H1 (cell line): Measurements from ENCODE around the gene SLC35B1. TPM values are rescaled to one million over a fixed set of nuclear protein-coding genes. Genes with fewer than 3 reads are reported as not detected.

Experiments
- CTCF ChIA-PET: fragments of 300-600 bp; sonication (Branson Sonifier 250); formaldehyde crosslinking; loops from one replicate; lab custom pipeline; 2021; ENCODE audit not compliant: partially characterized antibody; lab: Charles Lee
- POLR2A ChIA-PET: fragments of 300-600 bp; sonication (Branson Sonifier 250); formaldehyde crosslinking; loops from one replicate; lab custom pipeline; 2021; ENCODE audit warnings: inconsistent platforms; ENCODE audit not compliant: partially characterized antibody; lab: Charles Lee
- DNase-seq, 2 experiments: peaks; one replicate each; pipeline versions ENCODE4 v3.0.0 to v3.0.0-alpha.2; 2010 to 2022; ENCODE audit warnings: low spot score in 2 of 2, low read depth in 1 of 2, mixed read lengths in 1 of 2
- FAIRE-seq: peaks from 2 replicates; lab custom pipeline; 2011; peaks lifted over from hg19 to GRCh38; lab: Jason Lieb, UNC
- H2AFZ ChIP-seq: 2 replicates; pipeline ENCODE4 v1.8.1; 2012; ENCODE audit warnings: low read length, inconsistent platforms
- H2AK5ac ChIP-seq: 2 replicates; pipeline ENCODE4 v1.6.1; 2013; ENCODE audit warnings: low read depth, low read length
- H2BK120ac ChIP-seq: replicated peaks from 2 replicates; pipeline ENCODE3; 2013; ENCODE audit warnings: low read depth, low read length, inconsistent platforms
- H2BK12ac ChIP-seq: 2 replicates; pipeline ENCODE4 v1.6.1; 2013; ENCODE audit warnings: low read depth, low read length
- H2BK15ac ChIP-seq: 2 replicates; pipeline ENCODE4 v1.6.1; 2013; ENCODE audit warnings: low read length
- H2BK20ac ChIP-seq: 2 replicates; pipeline ENCODE4 v1.6.1; 2013; ENCODE audit warnings: low read length
- H2BK5ac ChIP-seq: 2 replicates; pipeline ENCODE4 v1.6.1; 2013; ENCODE audit warnings: low read depth, low read length
- H3K14ac ChIP-seq: 2 replicates; pipeline ENCODE4 v1.6.1; 2013; ENCODE audit warnings: inconsistent platforms; ENCODE audit not compliant: insufficient read length
- H3K18ac ChIP-seq: 2 replicates; pipeline ENCODE4 v1.6.1; 2013; ENCODE audit warnings: low read length; ENCODE audit errors: extremely low read depth
- H3K23ac ChIP-seq: 2 replicates; pipeline ENCODE4 v1.6.1; 2013; ENCODE audit warnings: inconsistent platforms; ENCODE audit not compliant: insufficient read length
- H3K23me2 ChIP-seq: 2 replicates; pipeline ENCODE4 v1.6.1; 2013; ENCODE audit warnings: low read depth, low read length
- H3K27ac ChIP-seq: 2 replicates; pipeline ENCODE4 v1.6.1; 2011; ENCODE audit warnings: low read depth, low read length, inconsistent platforms
- H3K27me3 ChIP-seq, 4 experiments: replicated peaks in 1 of 4; 1 replicate in 1 of 4; 2 replicates in 3 of 4; pipeline versions ENCODE4 v1.6.1 to v1.8.1; 2011 to 2013; ENCODE audit warnings: low read length in 3 of 4, mild to moderate bottlenecking in 3 of 4, inconsistent platforms in 2 of 4, mixed read lengths in 2 of 4, moderate library complexity in 1 of 4; ENCODE audit not compliant: control insufficient read depth in 3 of 4, insufficient read depth in 3 of 4; ENCODE audit errors: extremely low read depth in 1 of 4
- H3K36me3 ChIP-seq, 4 experiments: 2 replicates each; pipeline versions ENCODE4 v1.6.1 to v1.8.1; 2011 to 2013; ENCODE audit warnings: mild to moderate bottlenecking in 4 of 4, low read length in 3 of 4, moderate library complexity in 2 of 4, control low read depth in 1 of 4, inconsistent platforms in 1 of 4; ENCODE audit not compliant: insufficient read depth in 4 of 4, control insufficient read depth in 2 of 4
- H3K4ac ChIP-seq: replicated peaks from 2 replicates; pipeline ENCODE3; 2013; ENCODE audit warnings: low read length, low read depth, mixed read lengths, inconsistent platforms; ENCODE audit not compliant: insufficient read length
- H3K4me1 ChIP-seq, 4 experiments: replicated peaks in 1 of 4; 1 replicate in 1 of 4; 2 replicates in 3 of 4; pipeline versions ENCODE4 v1.6.1 to v1.8.1; 2011 to 2013; ENCODE audit warnings: low read length in 3 of 4, inconsistent platforms in 2 of 4, mixed read lengths in 1 of 4; ENCODE audit not compliant: insufficient read depth in 4 of 4, control insufficient read depth in 3 of 4
- H3K4me2 ChIP-seq, 2 experiments: 2 replicates each; pipeline versions ENCODE4 v1.6.1 to v1.8.1; 2011 to 2013; ENCODE audit warnings: low read depth in 2 of 2, low read length in 2 of 2, control low read depth in 1 of 2, inconsistent platforms in 1 of 2, mild to moderate bottlenecking in 1 of 2; ENCODE audit not compliant: insufficient read depth in 1 of 2
- H3K4me3 ChIP-seq, 4 experiments: fragments of 200-600, 300-600 bp in 1 of 4; sonication (generic), shearing (Covaris generic), sonication (Bioruptor Twin) in 1 of 4; 2 replicates each; pipeline versions ENCODE4 v1.5.1 to v1.8.1; 2011 to 2016; ENCODE audit warnings: low read length in 4 of 4, low read depth in 3 of 4, control low read depth in 2 of 4, inconsistent platforms in 2 of 4, mild to moderate bottlenecking in 2 of 4, mixed read lengths in 1 of 4, moderate library complexity in 1 of 4; ENCODE audit not compliant: insufficient read depth in 2 of 4; ENCODE audit errors: extremely low read depth in 1 of 4
- H3K56ac ChIP-seq: replicated peaks from 2 replicates; pipeline ENCODE3; 2013; ENCODE audit warnings: low read depth, mild to moderate bottlenecking, mixed read lengths, low read length, inconsistent platforms; ENCODE audit not compliant: insufficient read length
- H3K79me1 ChIP-seq: 2 replicates; pipeline ENCODE4 v1.6.1; 2013; ENCODE audit warnings: low read depth, low read length, control low read depth
- H3K79me2 ChIP-seq, 2 experiments: 2 replicates each; pipeline versions ENCODE4 v1.6.1 to v1.8.1; 2012 to 2013; ENCODE audit warnings: low read length in 2 of 2, mild to moderate bottlenecking in 2 of 2, inconsistent platforms in 1 of 2; ENCODE audit not compliant: insufficient read depth in 2 of 2, control insufficient read depth in 1 of 2
- H3K9ac ChIP-seq, 4 experiments: replicated peaks in 1 of 4; 1 replicate in 1 of 4; 2 replicates in 3 of 4; pipeline versions ENCODE4 v1.6.1 to v1.8.1; 2011 to 2013; ENCODE audit warnings: low read depth in 3 of 4, low read length in 3 of 4, control low read depth in 2 of 4, mild to moderate bottlenecking in 2 of 4, moderate library complexity in 2 of 4, inconsistent platforms in 1 of 4; ENCODE audit errors: extremely low read depth in 1 of 4
- H3K9me3 ChIP-seq, 2 experiments: 2 replicates each; pipeline versions ENCODE4 v1.6.1 to v1.8.1; 2012 to 2013; ENCODE audit warnings: mild to moderate bottlenecking in 2 of 2, moderate library complexity in 2 of 2, control low read depth in 1 of 2, inconsistent platforms in 1 of 2, low read depth in 1 of 2, low read length in 1 of 2, mixed read lengths in 1 of 2; ENCODE audit not compliant: insufficient read depth in 2 of 2
- H4K20me1 ChIP-seq, 2 experiments: replicated peaks in 1 of 2; 2 replicates each; pipeline versions ENCODE3 to v1.8.1; 2011 to 2013; ENCODE audit warnings: inconsistent platforms in 2 of 2, low read length in 2 of 2, mild to moderate bottlenecking in 1 of 2; ENCODE audit not compliant: insufficient read depth in 2 of 2, control insufficient read depth in 1 of 2
- H4K5ac ChIP-seq: 2 replicates; pipeline ENCODE4 v1.6.1; 2013; ENCODE audit warnings: low read length, low read depth, mixed read lengths, inconsistent platforms; ENCODE audit not compliant: insufficient read length
- H4K8ac ChIP-seq: 2 replicates; pipeline ENCODE4 v1.8.0; 2013; ENCODE audit warnings: mild to moderate bottlenecking, moderate library complexity, low read length, inconsistent platforms; ENCODE audit not compliant: insufficient read depth; ENCODE audit errors: extremely low read depth
- H4K91ac ChIP-seq: replicated peaks from 2 replicates; pipeline ENCODE3; 2013; ENCODE audit warnings: low read length, mixed read lengths, inconsistent platforms; ENCODE audit not compliant: insufficient read length
- CBX5 ChIP-seq: fragments of 300-800, 300-1000 bp; sonication (generic); IDR thresholded peaks from 2 replicates; pipeline ENCODE4 v1.7.1; 2016; ENCODE audit warnings: antibody characterized with exemption, low read length, low read depth
- EP300 ChIP-seq, 2 experiments: IDR thresholded peaks; 1 replicate in 1 of 2; 2 replicates in 1 of 2; pipeline ENCODE4 v1.6.1; 2011 to 2012; ENCODE audit warnings: low read depth in 2 of 2, low read length in 2 of 2, mild to moderate bottlenecking in 2 of 2, borderline replicate concordance in 1 of 2, inconsistent platforms in 1 of 2, moderate library complexity in 1 of 2
- GABPA ChIP-seq: IDR thresholded peaks from 2 replicates; pipeline ENCODE4 v1.6.1; 2011; ENCODE audit warnings: mild to moderate bottlenecking, low read length, moderate library complexity, borderline replicate concordance; ENCODE audit not compliant: insufficient read depth
- HDAC2 ChIP-seq, 2 experiments: fragments of 300-600 bp in 1 of 2; sonication (generic) in 1 of 2; IDR thresholded peaks; 2 replicates each; pipeline ENCODE4 v1.6.1; 2011 to 2012; ENCODE audit warnings: low read depth in 2 of 2, low read length in 2 of 2, mild to moderate bottlenecking in 2 of 2, moderate library complexity in 2 of 2, borderline replicate concordance in 1 of 2, inconsistent platforms in 1 of 2
- JUND ChIP-seq: IDR thresholded peaks from 2 replicates; pipeline ENCODE4 v1.6.1; 2011; ENCODE audit warnings: mild to moderate bottlenecking, improper control_type of control experiment, low read length
- MAX ChIP-seq: IDR thresholded peaks from 2 replicates; pipeline ENCODE4 v1.6.1; 2012; ENCODE audit warnings: inconsistent platforms
- SIN3A ChIP-seq, 2 experiments: IDR thresholded peaks in 1 of 2; conservative IDR thresholded peaks in 1 of 2; 2 replicates each; pipeline ENCODE4 v1.6.1; 2011 to 2012; ENCODE audit warnings: low read length in 2 of 2, improper control_type of control experiment in 1 of 2, low read depth in 1 of 2, mild to moderate bottlenecking in 1 of 2
- YY1 ChIP-seq: IDR thresholded peaks from 2 replicates; pipeline ENCODE4 v1.6.1; 2011; ENCODE audit warnings: low read depth, mild to moderate bottlenecking, low read length
- whole genome bisulfite sequencing, 2 experiments: shearing (Covaris generic) in 1 of 2; methylation state at CpG; one replicate each; pipeline versions ENCODE4 v1.1.6 to v1.1.7; 2013 to 2015; ENCODE audit warnings: low lambda C conversion rate in 2 of 2, mixed read lengths in 2 of 2, inconsistent platforms in 1 of 2, low coverage in 1 of 2, missing lambda C conversion rate in 1 of 2; ENCODE audit not compliant: insufficient replicate concordance in 2 of 2, insufficient coverage in 1 of 2, insufficient read length in 1 of 2; ENCODE audit errors: extremely low coverage in 1 of 2, missing lambda C conversion rate in 1 of 2; 5-methylcytosine and 5-hydroxymethylcytosine counted together
- polyA plus RNA-seq, 7 experiments: library from polyadenylated mRNA; depleted of rRNA in 3 of 7; stranded (reverse) in 5 of 7; unstranded in 2 of 7; fragments of >200 nt in 5 of 7; fragments of 200-250 nt in 2 of 7; gene quantifications; 1 replicate in 5 of 7; 2 replicates in 1 of 7; 4 replicates in 1 of 7; pipeline versions ENCODE4 v1.2.1 to v1.2.3, GENCODE V29; 2011 to 2013; ENCODE audit warnings: missing spikeins in 2 of 7, mixed read lengths in 2 of 7
- total RNA-seq: library from RNA; stranded (reverse); fragmentation: NEBNext Ultra II Directional; extraction: Animal tissue kit (Norgen Biotek cat#: 25700); gene quantifications from 2 replicates; pipeline ENCODE4 v1.2.1, GENCODE V29; 2021

SLC35B1 gene
- total and polyA plus RNA-seq, 2 of the 8 experiments (the other 6 are each of a cell fraction or from before 2014, with no cell fraction given) = 56.5 to 87.7 TPM

- no peaks in the 10 kb centered on the region for H3K4me1 ChIP-seq
- H3K9ac ChIP-seq = no peak overlapping the region
- H2AK5ac ChIP-seq = no peak overlapping the region
- H2BK12ac ChIP-seq = no peak overlapping the region
- ChIA-PET POLR2A (interaction anchor here (0.7 to 1.3 kb wide), 3 partner anchors 9 to 73 kb away, joined by 3 to 6 read pairs (median 5); partner anchors contain the start of genes FAM117A and KAT7), CTCF (interaction anchor here (0.6 to 1.6 kb wide), 6 partner anchors 8 to 566 kb away, joined by 3 to 7 read pairs (median 4); no protein-coding TSS in a partner anchor)
- H3K79me1 ChIP-seq = no peaks in the 10 kb centered on the region
- H4K5ac ChIP-seq = no peak overlapping the region
- no peak overlapping the region for H2BK20ac ChIP-seq
- no peak overlapping the region for H4K8ac ChIP-seq
- WGBS, 2 experiments = 78% methylated on average over 4 of the region's 4 CpGs; no CpG with 5 or more reads in 1 of the 2 experiments
- H3K14ac ChIP-seq = no peak overlapping the region
- H3K36me3 ChIP-seq = peaks cover 25 to 58% (median 47%) of the 10 kb centered on the region in 4 experiments
- H3K27me3 ChIP-seq = no peaks in the 10 kb centered on the region
- FAIRE-seq = no peak
- H3K4me2 ChIP-seq = no peak overlapping the region
- H3K4ac ChIP-seq = no peak overlapping the region
- no peak overlapping the region for H3K18ac ChIP-seq
- H3K23me2 ChIP-seq = no peaks in the 10 kb centered on the region
- H2BK5ac ChIP-seq = no peak overlapping the region
- H3K9me3 ChIP-seq = no peaks in the 10 kb centered on the region
- H2BK15ac ChIP-seq = no peak overlapping the region
- no peak overlapping the region for H2BK120ac ChIP-seq
- no peaks in the 10 kb centered on the region for H4K20me1 ChIP-seq
- no peak overlapping the region for H3K23ac ChIP-seq
- H3K4me3 ChIP-seq = no peak overlapping the region
- DNase-seq = no peak
- no peak overlapping the region for H3K27ac ChIP-seq
- H3K56ac ChIP-seq = no peak overlapping the region
- H3K79me2 ChIP-seq = no peaks in the 10 kb centered on the region
- H4K91ac ChIP-seq = no peak overlapping the region
- H2AFZ ChIP-seq = no peak overlapping the region
- TF ChIP-seq SIN3A (conservative IDR thresholded peaks at IDR 0.05 in 1 of 2, IDR thresholded peaks at IDR 0.05 in 1 of 2; ENCODE audit: low read depth in 1 of 2, low read length in 2 of 2) (no peak), JUND (no peak), YY1 (no peak), HDAC2 (IDR thresholded peaks at IDR 0.05; ENCODE audit: borderline replicate concordance in 1 of 2, low read depth in 2 of 2, low read length in 2 of 2) (no peak), MAX (no peak), CBX5 (no peak), GABPA (no peak), EP300 (IDR thresholded peaks at IDR 0.05; ENCODE audit: borderline replicate concordance in 1 of 2, low read depth in 2 of 2, low read length in 2 of 2) (no peak)
Measured at GRCh38 chr17:49715216-49715615, 7.5 kb upstream of the SLC35B1 start.
